ENCODE measurements around the gene GSDMA. TPM values are rescaled to one million over a fixed set of nuclear protein-coding genes. Genes with fewer than 3 reads are reported as not detected.

The GSDMA gene
- total and polyA plus RNA-seq, 2 donors from 2014 or later: 0.47 to 0.80 TPM

DNA sequence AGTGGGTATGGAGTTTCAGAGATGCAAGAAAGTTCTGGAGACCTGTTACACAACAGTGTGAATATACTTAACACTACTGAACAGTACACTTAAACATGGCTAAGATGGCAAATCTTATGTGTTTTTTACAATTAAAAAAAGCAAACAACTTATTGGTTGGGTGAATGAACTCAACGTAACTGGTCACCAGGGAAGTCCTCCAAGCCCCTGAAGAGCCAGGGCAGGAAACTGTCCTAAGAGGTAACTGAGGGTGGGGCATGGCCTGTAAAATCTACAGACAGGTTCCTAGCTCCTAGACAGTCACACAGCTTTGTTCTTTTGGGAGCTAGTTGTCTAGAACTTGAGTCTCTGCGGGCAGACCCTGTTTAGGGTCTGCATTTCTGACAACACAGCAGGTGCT lies 62.8 kb downstream of the GSDMA start:
- Histone ChIP-seq H3K27me3 (ENCODE audit: control insufficient read depth, insufficient read depth, low read length) (no peaks in the 10 kb centered on the region), H3K9me3 (ENCODE audit: control insufficient read depth in 2 of 3, insufficient read depth in 1 of 3, low read length in 3 of 3) (no peaks in the 10 kb centered on the region), H3K4me1 (ENCODE audit: control insufficient read depth in 2 of 3, insufficient read depth in 2 of 3, low read depth in 1 of 3, low read length in 3 of 3) (peaks cover 0 to 3% (median 0%) of the 10 kb centered on the region in 3 donors), H3K9ac (ENCODE audit: low read length in 3 of 3) (no peak overlapping the region), H3K27ac (ENCODE audit: low read depth in 2 of 2, low read length in 2 of 2) (no peak overlapping the region), H3K36me3 (ENCODE audit: control insufficient read depth in 2 of 3, insufficient read depth in 3 of 3, low read length in 3 of 3) (peaks cover 9 to 48% (median 35%) of the 10 kb centered on the region in 3 donors), H3K4me3 (ENCODE audit: low read length in 3 of 3) (no peak overlapping the region)
- intact Hi-C loops (cut with DNase I): no loop called here
- TF ChIP-seq, protein P1, sequence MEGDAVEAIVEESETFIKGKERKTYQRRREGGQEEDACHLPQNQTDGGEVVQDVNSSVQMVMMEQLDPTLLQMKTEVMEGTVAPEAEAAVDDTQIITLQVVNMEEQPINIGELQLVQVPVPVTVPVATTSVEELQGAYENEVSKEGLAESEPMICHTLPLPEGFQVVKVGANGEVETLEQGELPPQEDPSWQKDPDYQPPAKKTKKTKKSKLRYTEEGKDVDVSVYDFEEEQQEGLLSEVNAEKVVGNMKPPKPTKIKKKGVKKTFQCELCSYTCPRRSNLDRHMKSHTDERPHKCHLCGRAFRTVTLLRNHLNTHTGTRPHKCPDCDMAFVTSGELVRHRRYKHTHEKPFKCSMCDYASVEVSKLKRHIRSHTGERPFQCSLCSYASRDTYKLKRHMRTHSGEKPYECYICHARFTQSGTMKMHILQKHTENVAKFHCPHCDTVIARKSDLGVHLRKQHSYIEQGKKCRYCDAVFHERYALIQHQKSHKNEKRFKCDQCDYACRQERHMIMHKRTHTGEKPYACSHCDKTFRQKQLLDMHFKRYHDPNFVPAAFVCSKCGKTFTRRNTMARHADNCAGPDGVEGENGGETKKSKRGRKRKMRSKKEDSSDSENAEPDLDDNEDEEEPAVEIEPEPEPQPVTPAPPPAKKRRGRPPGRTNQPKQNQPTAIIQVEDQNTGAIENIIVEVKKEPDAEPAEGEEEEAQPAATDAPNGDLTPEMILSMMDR (IDR thresholded peaks at IDR 0.05; ENCODE audit: borderline replicate concordance, extremely low read depth, insufficient read depth): no peak
- DNase-seq (no peak), FAIRE-seq (no peak)

DNA sequence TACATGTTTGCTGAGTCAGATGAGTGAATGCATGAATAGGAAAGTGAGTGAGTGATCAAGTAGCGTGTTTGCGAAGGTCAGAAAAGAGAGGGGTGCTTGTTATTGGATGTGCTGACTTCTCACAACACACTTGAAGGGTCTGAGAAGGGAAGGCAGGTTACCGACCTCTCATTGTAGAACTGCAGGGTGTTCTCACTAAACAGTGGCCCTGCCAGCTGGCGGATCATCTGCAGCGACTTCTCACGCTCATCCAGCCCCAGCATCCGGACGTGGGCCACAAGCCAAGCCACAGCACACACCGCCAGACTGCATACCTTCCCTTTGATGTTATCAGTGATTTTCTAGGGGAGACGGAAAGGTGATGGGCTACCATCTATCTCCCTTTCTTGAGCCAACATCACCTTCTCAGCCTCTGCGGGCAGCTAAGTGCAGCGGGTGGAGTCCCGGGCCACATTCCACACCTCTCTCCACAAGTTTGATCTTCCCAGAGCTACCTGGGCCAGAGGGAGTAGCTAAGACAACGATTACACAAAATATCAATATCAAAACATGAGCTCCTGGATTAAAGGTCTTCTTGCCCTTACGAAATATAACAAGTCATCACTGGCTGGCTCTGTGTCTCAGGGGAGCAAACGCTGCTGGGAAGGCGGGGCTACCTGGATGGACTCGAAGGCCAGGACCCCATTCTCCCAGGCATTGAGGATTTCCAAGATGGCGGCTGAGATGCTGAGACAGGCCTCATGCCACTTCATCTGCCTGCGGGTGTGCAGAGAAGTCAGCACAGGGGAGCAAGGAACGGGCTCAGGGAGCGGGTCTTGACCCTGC lies 63.4 kb downstream of the GSDMA start:
- no peak overlapping the region for H3K27ac ChIP-seq (ENCODE audit: low read depth in 2 of 2, low read length in 2 of 2)
- H3K4me1 ChIP-seq (ENCODE audit: control insufficient read depth in 2 of 3, insufficient read depth in 2 of 3, low read depth in 1 of 3, low read length in 3 of 3): peaks cover 0 to 3% (median 0%) of the 10 kb centered on the region in 3 donors
- DNase-seq (no peak), FAIRE-seq (no peak)
- TF ChIP-seq, protein P1 (IDR thresholded peaks at IDR 0.05; ENCODE audit: borderline replicate concordance, extremely low read depth, insufficient read depth): no peak
- no peaks in the 10 kb centered on the region for H3K9me3 ChIP-seq (ENCODE audit: control insufficient read depth in 2 of 3, insufficient read depth in 1 of 3, low read length in 3 of 3)
- H3K27me3 ChIP-seq (ENCODE audit: control insufficient read depth, insufficient read depth, low read length): no peaks in the 10 kb centered on the region
- intact Hi-C loops (cut with DNase I): no loop called here
- H3K9ac ChIP-seq (ENCODE audit: low read length in 3 of 3): no peak overlapping the region
- H3K36me3 ChIP-seq (ENCODE audit: control insufficient read depth in 2 of 3, insufficient read depth in 3 of 3, low read length in 3 of 3): peaks cover 9 to 55% (median 38%) of the 10 kb centered on the region in 3 donors
- H3K4me3 ChIP-seq (ENCODE audit: low read length in 3 of 3): no peak overlapping the region

DNA sequence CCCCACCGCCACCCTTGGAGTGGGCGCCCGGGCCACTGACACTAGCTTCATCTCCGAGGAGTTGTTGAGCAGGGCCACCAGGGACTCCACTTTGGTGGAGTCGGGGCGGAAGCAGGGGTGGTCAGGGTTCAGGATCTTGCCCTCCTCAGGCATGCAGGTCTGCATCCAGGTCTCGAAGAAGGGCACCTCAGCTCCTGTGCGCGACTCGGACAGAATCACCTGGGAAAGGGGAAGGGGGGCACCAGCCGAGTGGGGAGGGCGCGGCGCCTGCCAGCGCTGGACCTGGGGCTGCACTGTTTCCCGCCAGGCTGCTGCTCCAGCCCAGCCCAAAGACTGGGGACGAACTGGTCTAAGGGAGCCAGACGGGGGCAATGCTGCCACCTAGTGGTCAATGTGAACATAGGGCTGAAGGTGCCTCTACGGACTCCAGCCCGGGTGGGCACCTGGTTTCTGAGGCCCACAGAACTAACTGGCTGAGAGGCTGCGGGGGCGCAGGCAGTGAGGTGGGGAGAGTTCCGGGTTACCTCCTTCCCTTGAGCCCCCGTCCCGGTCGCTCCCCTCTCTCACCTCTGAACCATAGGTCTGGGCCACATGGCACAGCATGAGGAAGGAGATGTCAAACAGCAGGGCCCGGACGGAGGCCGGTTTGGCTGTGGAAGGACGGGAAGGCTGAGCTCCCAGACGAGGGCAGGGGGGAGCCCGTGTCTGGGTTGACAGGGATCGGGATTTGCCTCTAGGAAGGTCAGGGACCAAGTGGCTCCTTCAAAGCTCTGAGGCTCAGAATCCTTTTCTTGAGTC lies 64.2 kb downstream of the GSDMA start:
- peaks cover 0 to 9% (median 0%) of the 10 kb centered on the region in 3 donors for H3K4me1 ChIP-seq (ENCODE audit: control insufficient read depth in 2 of 3, insufficient read depth in 2 of 3, low read depth in 1 of 3, low read length in 3 of 3)
- H3K27ac ChIP-seq (ENCODE audit: low read depth in 2 of 2, low read length in 2 of 2): peak overlapping the region in 1 of 2 donors; percentile 13
- DNase-seq: peak; percentile 81 to 92 (median 83)
- no peaks in the 10 kb centered on the region for H3K9me3 ChIP-seq (ENCODE audit: control insufficient read depth in 2 of 3, insufficient read depth in 1 of 3, low read length in 3 of 3)
- intact Hi-C loops (cut with DNase I): no loop called here
- no peak overlapping the region for H3K9ac ChIP-seq (ENCODE audit: low read length in 3 of 3)
- H3K36me3 ChIP-seq (ENCODE audit: control insufficient read depth in 2 of 3, insufficient read depth in 3 of 3, low read length in 3 of 3): peaks cover 9 to 58% (median 41%) of the 10 kb centered on the region in 3 donors
- TF ChIP-seq, protein P1 (IDR thresholded peaks at IDR 0.05; ENCODE audit: borderline replicate concordance, extremely low read depth, insufficient read depth): peak; percentile 89
- FAIRE-seq: no peak
- H3K27me3 ChIP-seq (ENCODE audit: control insufficient read depth, insufficient read depth, low read length): no peaks in the 10 kb centered on the region
- no peak overlapping the region for H3K4me3 ChIP-seq (ENCODE audit: low read length in 3 of 3)

Small RNA genes lying within 50 kb of the gene (microRNA-seq; reads per million reads assigned to microRNA genes)
- not detected for gene MIR6884

Other genes starting within 250 kb of the GSDMA start
- 51.6 TPM for gene MIEN1, start 232.5 kb upstream of the GSDMA start, total RNA-seq
- 186 TPM for gene MIEN1, start 232.5 kb upstream of the GSDMA start, polyA plus RNA-seq (ENCODE audit: insufficient read depth, low read depth, low replicate concordance)
- 72.5 TPM for gene GRB7, start 225.1 kb upstream of the GSDMA start, total RNA-seq
- gene GRB7, start 225.1 kb upstream of the GSDMA start, polyA plus RNA-seq (ENCODE audit: insufficient read depth, low read depth, low replicate concordance): 20.9 TPM
- 10.2 TPM for gene IKZF3, start 98.7 kb upstream of the GSDMA start, total RNA-seq
- 0.09 TPM for gene IKZF3, start 98.7 kb upstream of the GSDMA start, polyA plus RNA-seq (ENCODE audit: insufficient read depth, low read depth, low replicate concordance)
- gene ZPBP2, start 94.8 kb upstream of the GSDMA start, total RNA-seq: not detected
- gene ZPBP2, start 94.8 kb upstream of the GSDMA start, polyA plus RNA-seq (ENCODE audit: insufficient read depth, low read depth, low replicate concordance): not detected
- 5.6 TPM for gene GSDMB, start 44.4 kb upstream of the GSDMA start, total RNA-seq
- 3.5 TPM for gene GSDMB, start 44.4 kb upstream of the GSDMA start, polyA plus RNA-seq (ENCODE audit: insufficient read depth, low read depth, low replicate concordance)
- 48.8 TPM for gene ORMDL3, start 35.4 kb upstream of the GSDMA start, total RNA-seq
- gene ORMDL3, start 35.4 kb upstream of the GSDMA start, polyA plus RNA-seq (ENCODE audit: insufficient read depth, low read depth, low replicate concordance): 85.9 TPM
- gene LRRC3C, start 35.3 kb upstream of the GSDMA start, total RNA-seq: not detected
- not detected for gene LRRC3C, start 35.3 kb upstream of the GSDMA start, polyA plus RNA-seq (ENCODE audit: insufficient read depth, low read depth, low replicate concordance)
- gene PSMD3, start 17.8 kb downstream of the GSDMA start, total RNA-seq: 66.4 TPM
- gene PSMD3, start 17.8 kb downstream of the GSDMA start, polyA plus RNA-seq (ENCODE audit: insufficient read depth, low read depth, low replicate concordance): 63.6 TPM
- not detected for gene CSF3, start 52.4 kb downstream of the GSDMA start, total RNA-seq
- gene CSF3, start 52.4 kb downstream of the GSDMA start, polyA plus RNA-seq (ENCODE audit: insufficient read depth, low read depth, low replicate concordance): not detected
- gene MED24, start 91.4 kb downstream of the GSDMA start, total RNA-seq: 66.3 TPM
- gene MED24, start 91.4 kb downstream of the GSDMA start, polyA plus RNA-seq (ENCODE audit: insufficient read depth, low read depth, low replicate concordance): 53.7 TPM
- 63.9 TPM for gene THRA, start 100.0 kb downstream of the GSDMA start, total RNA-seq
- gene THRA, start 100.0 kb downstream of the GSDMA start, polyA plus RNA-seq (ENCODE audit: insufficient read depth, low read depth, low replicate concordance): 40.8 TPM
- gene NR1D1, start 137.6 kb downstream of the GSDMA start, total RNA-seq: 30.8 TPM
- gene NR1D1, start 137.6 kb downstream of the GSDMA start, polyA plus RNA-seq (ENCODE audit: insufficient read depth, low read depth, low replicate concordance): 7.1 TPM
- 75.4 TPM for gene MSL1, start 159.0 kb downstream of the GSDMA start, total RNA-seq
- gene MSL1, start 159.0 kb downstream of the GSDMA start, polyA plus RNA-seq (ENCODE audit: insufficient read depth, low read depth, low replicate concordance): 34.9 TPM
- gene CASC3, start 177.5 kb downstream of the GSDMA start, total RNA-seq: 90.8 TPM
- gene CASC3, start 177.5 kb downstream of the GSDMA start, polyA plus RNA-seq (ENCODE audit: insufficient read depth, low read depth, low replicate concordance): 32.2 TPM
- 4.3 TPM for gene RAPGEFL1, start 214.5 kb downstream of the GSDMA start, total RNA-seq
- 0.99 TPM for gene RAPGEFL1, start 214.5 kb downstream of the GSDMA start, polyA plus RNA-seq (ENCODE audit: insufficient read depth, low read depth, low replicate concordance)